ENCODE results near the gene E2F4. TPM values are rescaled to one million over a fixed set of nuclear protein-coding genes. Genes with fewer than 3 reads are reported as not detected.

E2F4 gene
- total and polyA plus RNA-seq, 2 of the 13 experiments (the other 11 are each of a cell fraction or from before 2014, with no cell fraction given) = 84.8 to 91.2 TPM

DNA sequence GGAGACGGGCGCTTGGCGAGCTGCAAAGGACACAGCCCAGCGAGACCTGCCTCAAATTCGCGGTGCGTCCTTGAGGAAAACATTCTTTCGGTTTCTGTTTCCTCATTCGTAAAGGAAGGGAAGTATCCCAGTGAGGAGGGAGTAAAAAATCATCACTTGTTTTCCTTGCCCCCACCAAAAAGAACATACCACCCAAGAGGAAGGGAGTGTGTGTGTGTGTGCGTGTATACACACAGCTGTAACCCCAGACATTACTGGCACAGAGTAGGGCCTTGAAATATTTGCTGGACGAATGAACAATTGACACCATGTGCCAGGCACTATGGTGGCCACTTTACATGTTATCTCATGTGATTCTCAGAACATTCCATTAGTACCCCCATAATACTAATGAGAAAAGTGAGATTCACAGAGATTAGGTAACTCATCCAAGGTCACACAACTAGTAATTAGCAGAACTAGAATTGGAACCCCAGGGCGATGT lies 6.3 kb upstream of the E2F4 start (continued):
- TF ChIP-seq, protein P1, sequence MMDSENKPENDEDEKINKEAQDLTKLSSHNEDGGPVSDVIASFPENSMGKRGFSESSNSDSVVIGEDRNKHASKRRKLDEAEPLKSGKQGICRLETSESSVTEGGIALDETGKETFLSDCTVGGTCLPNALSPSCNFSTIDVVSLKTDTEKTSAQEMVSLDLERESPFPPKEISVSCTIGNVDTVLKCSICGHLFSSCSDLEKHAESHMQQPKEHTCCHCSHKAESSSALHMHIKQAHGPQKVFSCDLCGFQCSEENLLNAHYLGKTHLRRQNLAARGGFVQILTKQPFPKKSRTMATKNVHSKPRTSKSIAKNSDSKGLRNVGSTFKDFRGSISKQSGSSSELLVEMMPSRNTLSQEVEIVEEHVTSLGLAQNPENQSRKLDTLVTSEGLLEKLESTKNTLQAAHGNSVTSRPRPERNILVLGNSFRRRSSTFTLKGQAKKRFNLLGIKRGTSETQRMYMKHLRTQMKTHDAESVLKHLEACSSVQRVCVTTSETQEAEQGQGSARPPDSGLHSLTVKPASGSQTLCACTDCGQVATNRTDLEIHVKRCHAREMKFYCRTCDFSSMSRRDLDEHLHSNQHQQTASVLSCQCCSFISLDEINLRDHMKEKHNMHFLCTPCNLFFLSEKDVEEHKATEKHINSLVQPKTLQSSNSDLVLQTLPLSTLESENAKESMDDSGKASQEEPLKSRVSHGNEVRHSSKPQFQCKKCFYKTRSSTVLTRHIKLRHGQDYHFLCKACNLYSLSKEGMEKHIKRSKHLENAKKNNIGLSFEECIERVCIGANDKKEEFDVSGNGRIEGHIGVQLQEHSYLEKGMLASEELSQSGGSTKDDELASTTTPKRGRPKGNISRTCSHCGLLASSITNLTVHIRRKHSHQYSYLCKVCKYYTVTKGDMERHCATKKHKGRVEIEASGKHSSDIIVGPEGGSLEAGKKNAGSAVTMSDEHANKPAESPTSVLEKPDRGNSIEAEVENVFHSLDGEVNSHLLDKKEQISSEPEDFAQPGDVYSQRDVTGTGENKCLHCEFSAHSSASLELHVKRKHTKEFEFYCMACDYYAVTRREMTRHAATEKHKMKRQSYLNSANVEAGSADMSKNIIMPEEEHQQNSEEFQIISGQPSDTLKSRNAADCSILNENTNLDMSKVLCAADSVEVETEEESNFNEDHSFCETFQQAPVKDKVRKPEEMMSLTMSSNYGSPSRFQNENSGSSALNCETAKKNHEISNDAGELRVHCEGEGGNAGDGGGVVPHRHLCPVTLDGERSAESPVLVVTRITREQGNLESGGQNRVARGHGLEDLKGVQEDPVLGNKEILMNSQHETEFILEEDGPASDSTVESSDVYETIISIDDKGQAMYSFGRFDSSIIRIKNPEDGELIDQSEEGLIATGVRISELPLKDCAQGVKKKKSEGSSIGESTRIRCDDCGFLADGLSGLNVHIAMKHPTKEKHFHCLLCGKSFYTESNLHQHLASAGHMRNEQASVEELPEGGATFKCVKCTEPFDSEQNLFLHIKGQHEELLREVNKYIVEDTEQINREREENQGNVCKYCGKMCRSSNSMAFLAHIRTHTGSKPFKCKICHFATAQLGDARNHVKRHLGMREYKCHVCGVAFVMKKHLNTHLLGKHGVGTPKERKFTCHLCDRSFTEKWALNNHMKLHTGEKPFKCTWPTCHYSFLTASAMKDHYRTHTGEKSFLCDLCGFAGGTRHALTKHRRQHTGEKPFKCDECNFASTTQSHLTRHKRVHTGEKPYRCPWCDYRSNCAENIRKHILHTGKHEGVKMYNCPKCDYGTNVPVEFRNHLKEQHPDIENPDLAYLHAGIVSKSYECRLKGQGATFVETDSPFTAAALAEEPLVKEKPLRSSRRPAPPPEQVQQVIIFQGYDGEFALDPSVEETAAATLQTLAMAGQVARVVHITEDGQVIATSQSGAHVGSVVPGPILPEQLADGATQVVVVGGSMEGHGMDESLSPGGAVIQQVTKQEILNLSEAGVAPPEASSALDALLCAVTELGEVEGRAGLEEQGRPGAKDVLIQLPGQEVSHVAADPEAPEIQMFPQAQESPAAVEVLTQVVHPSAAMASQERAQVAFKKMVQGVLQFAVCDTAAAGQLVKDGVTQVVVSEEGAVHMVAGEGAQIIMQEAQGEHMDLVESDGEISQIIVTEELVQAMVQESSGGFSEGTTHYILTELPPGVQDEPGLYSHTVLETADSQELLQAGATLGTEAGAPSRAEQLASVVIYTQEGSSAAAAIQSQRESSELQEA (CRISPR knock-in tag; IDR thresholded peaks at IDR 0.05; ENCODE audit: not compliant biosample characterization) = no peak
- TF ChIP-seq, protein P2, sequence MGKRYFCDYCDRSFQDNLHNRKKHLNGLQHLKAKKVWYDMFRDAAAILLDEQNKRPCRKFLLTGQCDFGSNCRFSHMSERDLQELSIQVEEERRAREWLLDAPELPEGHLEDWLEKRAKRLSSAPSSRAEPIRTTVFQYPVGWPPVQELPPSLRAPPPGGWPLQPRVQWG (CRISPR knock-in tag; IDR thresholded peaks at IDR 0.05; ENCODE audit: borderline replicate concordance, low read depth) = no peak
- TF ChIP-seq POLR2G (IDR thresholded peaks at IDR 0.05; ENCODE audit: low read depth, low read length) (no peak), HCFC1 (IDR thresholded peaks at IDR 0.05; ENCODE audit: low read depth, low read length) (no peak), THAP11 (CRISPR knock-in tag; IDR thresholded peaks at IDR 0.05) (no peak; the same call in 1 of the 2 replicates), ZNF383 (CRISPR knock-in tag; IDR thresholded peaks at IDR 0.05; ENCODE audit: borderline replicate concordance) (no peak), PPARG (CRISPR knock-in tag; conservative IDR thresholded peaks at IDR 0.05) (no peak), ZNF816 (CRISPR knock-in tag; IDR thresholded peaks at IDR 0.05; ENCODE audit: borderline replicate concordance) (no peak), ZNF672 (CRISPR knock-in tag; IDR thresholded peaks at IDR 0.05) (no peak), ZFP82 (CRISPR knock-in tag; IDR thresholded peaks at IDR 0.05; ENCODE audit: borderline replicate concordance) (no peak), CREB1 (IDR thresholded peaks at IDR 0.05) (no peak), CREB1 (CRISPR knock-in tag; IDR thresholded peaks at IDR 0.05) (no peak), TEAD2 (CRISPR knock-in tag; IDR thresholded peaks at IDR 0.05) (0 out of 2 replicates have a peak, but pooled peaks have one; percentile 7), SMC3 (IDR thresholded peaks at IDR 0.05; ENCODE audit: low read length) (no peak), MAF1 (CRISPR knock-in tag; IDR thresholded peaks at IDR 0.05; ENCODE audit: borderline replicate concordance) (no peak), TBX3 (IDR thresholded peaks at IDR 0.05; ENCODE audit: borderline replicate concordance) (no peak), TARDBP (CRISPR knock-in tag; IDR thresholded peaks at IDR 0.05) (no peak), GATA4 (IDR thresholded peaks at IDR 0.05; ENCODE audit: borderline replicate concordance, low read depth) (no peak), PAF1 (CRISPR knock-in tag; IDR thresholded peaks at IDR 0.05) (no peak)
- TF ChIP-seq, protein P3, sequence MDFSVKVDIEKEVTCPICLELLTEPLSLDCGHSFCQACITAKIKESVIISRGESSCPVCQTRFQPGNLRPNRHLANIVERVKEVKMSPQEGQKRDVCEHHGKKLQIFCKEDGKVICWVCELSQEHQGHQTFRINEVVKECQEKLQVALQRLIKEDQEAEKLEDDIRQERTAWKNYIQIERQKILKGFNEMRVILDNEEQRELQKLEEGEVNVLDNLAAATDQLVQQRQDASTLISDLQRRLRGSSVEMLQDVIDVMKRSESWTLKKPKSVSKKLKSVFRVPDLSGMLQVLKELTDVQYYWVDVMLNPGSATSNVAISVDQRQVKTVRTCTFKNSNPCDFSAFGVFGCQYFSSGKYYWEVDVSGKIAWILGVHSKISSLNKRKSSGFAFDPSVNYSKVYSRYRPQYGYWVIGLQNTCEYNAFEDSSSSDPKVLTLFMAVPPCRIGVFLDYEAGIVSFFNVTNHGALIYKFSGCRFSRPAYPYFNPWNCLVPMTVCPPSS (IDR thresholded peaks at IDR 0.05) = no peak
- TF ChIP-seq, protein P4, sequence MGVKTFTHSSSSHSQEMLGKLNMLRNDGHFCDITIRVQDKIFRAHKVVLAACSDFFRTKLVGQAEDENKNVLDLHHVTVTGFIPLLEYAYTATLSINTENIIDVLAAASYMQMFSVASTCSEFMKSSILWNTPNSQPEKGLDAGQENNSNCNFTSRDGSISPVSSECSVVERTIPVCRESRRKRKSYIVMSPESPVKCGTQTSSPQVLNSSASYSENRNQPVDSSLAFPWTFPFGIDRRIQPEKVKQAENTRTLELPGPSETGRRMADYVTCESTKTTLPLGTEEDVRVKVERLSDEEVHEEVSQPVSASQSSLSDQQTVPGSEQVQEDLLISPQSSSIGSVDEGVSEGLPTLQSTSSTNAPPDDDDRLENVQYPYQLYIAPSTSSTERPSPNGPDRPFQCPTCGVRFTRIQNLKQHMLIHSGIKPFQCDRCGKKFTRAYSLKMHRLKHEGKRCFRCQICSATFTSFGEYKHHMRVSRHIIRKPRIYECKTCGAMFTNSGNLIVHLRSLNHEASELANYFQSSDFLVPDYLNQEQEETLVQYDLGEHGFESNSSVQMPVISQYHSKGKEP (CRISPR knock-in tag; IDR thresholded peaks at IDR 0.05) = no peak
